CD4-positive, alpha-beta T cell treated with Interleukin-6 at 100 ng/mL for 8 hours (primary cell): ENCODE data around the gene ZNF98.

Experiments used
- DNase-seq: peaks from one replicate; pipeline ENCODE4 v3.0.0-alpha.2; 2020; ENCODE audit warnings: mixed read lengths, low spot score

ZNF98 gene

GRCh38 chr19:22422211-22422610 is at the start of gene ZNF98:
Gene ZNF98, minus strand, starts transcription at chr19:22422346. Its CDS starts 122 bp downstream, at chr19:22422224.
- DNase-seq, result no peak

GRCh38 chr19:22446605-22447004 is 24.5 kb upstream of the ZNF98 start:
- no peak for DNase-seq

- no peak for DNase-seq
These were observed 15.9 kb upstream of the ZNF98 start for GRCh38 chr19:22438011-22438410.

GRCh38 chr19:22427960-22428913 is 6.1 kb upstream of the ZNF98 start:
- DNase-seq, result no peak

GRCh38 chr19:22427547-22427946 is 5.4 kb upstream of the ZNF98 start:
- DNase-seq, result no peak

GRCh38 chr19:22426901-22427300 is 4.8 kb upstream of the ZNF98 start:
- no peak for DNase-seq

- no peak for DNase-seq
These were observed 349 bp downstream of the ZNF98 start for GRCh38 chr19:22421797-22422196.

- DNase-seq, result no peak
These were observed 67.5 kb downstream of the ZNF98 start for GRCh38 chr19:22354665-22355064.
